HepG2 (cell line): ENCODE data around the gene EXOC7. TPM values are rescaled to one million over a fixed set of nuclear protein-coding genes. Genes with fewer than 3 reads are reported as not detected.

Experiments
- ATAC-seq: fragments of 200-7000 bp; cut with Tn5 transposase; 3 replicates; pipeline ENCODE4 v1.9.1; 2020; ENCODE audit warnings: mild to moderate bottlenecking, moderate library complexity
- BruUV-seq: library from RNA; stranded (reverse); fragments of 400-500 nt; replicated peaks from 2 replicates; lab custom pipeline; 2021; lab: Mats Ljungman, UMichigan
- CTCF ChIA-PET: fragments of 300-600 bp; formaldehyde crosslinking; extraction: SDS; loops from one replicate; lab custom pipeline; 2021; ENCODE audit warnings: low total read pairs, inconsistent platforms, low intra/inter-chr PET ratio; lab: Yijun Ruan, JAX
- POLR2A ChIA-PET: fragments of 350-600 bp; sonication (Branson Sonifier 250); formaldehyde crosslinking; loops from one replicate; lab custom pipeline; 2020; ENCODE audit warnings: antibody characterized with exemption, inconsistent platforms; lab: Yijun Ruan, JAX
- DNase-seq: peaks from one replicate; pipeline ENCODE4 v3.0.0-alpha.2; 2015; ENCODE audit warnings: low spot score
- FAIRE-seq: peaks from 3 replicates; lab custom pipeline; 2011; peaks lifted over from hg19 to GRCh38; lab: Jason Lieb, UNC
- H2AFZ ChIP-seq: one replicate; pipeline ENCODE4 v1.6.1; 2011; ENCODE audit warnings: low read length, inconsistent platforms
- H3K27ac ChIP-seq: fragments of 300-600 bp; 3 replicates; pipeline ENCODE4 v1.8.0; 2011; ENCODE audit warnings: mixed run types, mild to moderate bottlenecking, mixed read lengths, low read length, inconsistent platforms; ENCODE audit not compliant: insufficient read depth; ENCODE audit errors: extremely low read length
- H3K27me3 ChIP-seq, 2 experiments: fragments of 200-600 bp in 1 of 2; 2 replicates in 1 of 2; 3 replicates in 1 of 2; pipeline versions ENCODE4 v1.6.0 to v1.8.0; 2011; ENCODE audit warnings: low read length in 2 of 2, mild to moderate bottlenecking in 2 of 2, moderate library complexity in 2 of 2, inconsistent platforms in 1 of 2; ENCODE audit not compliant: insufficient read depth in 2 of 2, control insufficient read depth in 1 of 2
- H3K36me3 ChIP-seq, 2 experiments: fragments of 200-600 bp in 1 of 2; replicated peaks in 1 of 2; 2 replicates in 1 of 2; 3 replicates in 1 of 2; pipeline versions ENCODE4 v1.5.1 to v1.8.0; 2011; ENCODE audit warnings: low read length in 2 of 2, inconsistent platforms in 1 of 2; ENCODE audit not compliant: insufficient read depth in 2 of 2, control insufficient read depth in 1 of 2
- H3K4me1 ChIP-seq: 2 replicates; pipeline ENCODE4 v1.5.1; 2012; ENCODE audit warnings: low read length, inconsistent platforms; ENCODE audit not compliant: insufficient read depth
- H3K4me2 ChIP-seq: 2 replicates; pipeline ENCODE4 v1.6.0; 2011; ENCODE audit warnings: low read depth, low read length, inconsistent platforms
- H3K4me3 ChIP-seq, 3 experiments: fragments of 200-600 bp in 1 of 3; sonication (generic), shearing (Covaris generic) in 1 of 3; replicated peaks in 1 of 3; 2 replicates each; pipeline ENCODE4 v1.5.1; 2011 to 2016; ENCODE audit warnings: low read length in 3 of 3, inconsistent platforms in 2 of 3, low read depth in 2 of 3, mild to moderate bottlenecking in 2 of 3, control low read depth in 1 of 3, mixed read lengths in 1 of 3; ENCODE audit not compliant: insufficient read depth in 1 of 3
- H3K79me2 ChIP-seq: one replicate; pipeline ENCODE4 v1.6.1; 2011; ENCODE audit warnings: low read length, inconsistent platforms; ENCODE audit not compliant: insufficient read depth
- H3K9ac ChIP-seq: 2 replicates; pipeline ENCODE4 v1.6.0; 2011; ENCODE audit warnings: mild to moderate bottlenecking, low read depth, low read length, inconsistent platforms; ENCODE audit not compliant: insufficient read depth
- H3K9me3 ChIP-seq: 2 replicates; pipeline ENCODE4 v1.5.1; 2012; ENCODE audit warnings: mild to moderate bottlenecking, low read length
- H4K20me1 ChIP-seq: 2 replicates; pipeline ENCODE4 v1.6.0; 2011; ENCODE audit warnings: inconsistent platforms, mild to moderate bottlenecking, low read length, moderate library complexity; ENCODE audit not compliant: insufficient read depth
- AGO2 ChIP-seq: fragments of 200-400 bp; formaldehyde crosslinking; optimal IDR thresholded peaks from 2 replicates; pipeline ENCODE3; 2017; ENCODE audit warnings: mild to moderate bottlenecking, low read depth, low read length, moderate library complexity
- CBX1 ChIP-seq: IDR thresholded peaks from one replicate; pipeline ENCODE4 v1.6.1; 2016; ENCODE audit warnings: antibody characterized with exemption, low read depth
- ETS1 ChIP-seq: sonication (generic); formaldehyde crosslinking; IDR thresholded peaks from 2 replicates; pipeline ENCODE4 v1.4.0; 2020; ENCODE audit warnings: missing genetic modification reagents
- POLR2G ChIP-seq: fragments of 200-400 bp; formaldehyde crosslinking; IDR thresholded peaks from 2 replicates; pipeline ENCODE4 v1.6.1; 2018; ENCODE audit warnings: mild to moderate bottlenecking, low read depth, low read length, moderate library complexity
- SP1 ChIP-seq, 2 experiments: fragments of 450-650 bp in 1 of 2; sonication (generic) in 1 of 2; formaldehyde crosslinking in 1 of 2; IDR thresholded peaks; 2 replicates each; pipeline versions ENCODE4 v1.4.0 to v1.6.1; 2016 to 2020; ENCODE audit warnings: missing genetic modification reagents in 1 of 2
- ZNF850 ChIP-seq: sonication (generic); formaldehyde crosslinking; conservative IDR thresholded peaks from 2 replicates; pipeline ENCODE4 v1.9.0; 2021; ENCODE audit warnings: mild to moderate bottlenecking, missing genetic modification reagents
- WGBS: methylation state at CpG from one replicate; pipeline ENCODE4 v1.1.6; 2017; ENCODE audit warnings: low lambda C conversion rate; 5-methylcytosine and 5-hydroxymethylcytosine counted together
- in situ Hi-C: cut with HindIII; loops from 2 replicates; pipeline ENCODE4 v1.10.0; 2017; ENCODE audit warnings: low pct_unique_long_range_greater_than_20kb; ENCODE audit not compliant: extremely low pct_ligation_motif_present
- intact Hi-C: fragments of 100-400 bp; cut with micrococcal nuclease; formaldehyde crosslinking; loops from one replicate; pipeline ENCODE4 v1.10.0; 2022; ENCODE audit not compliant: unreplicated experiment
- polyA plus RNA-seq, 8 experiments: library from polyadenylated mRNA; depleted of rRNA in 3 of 8; stranded (reverse) in 7 of 8; unstranded in 1 of 8; fragments of >200 nt; fragmentation: Illumina TruSeq in 4 of 8; extraction: Trizol in 4 of 8; gene quantifications; 2 replicates each; pipeline versions ENCODE4 v1.2.1 to v1.2.3, GENCODE V29; 2011 to 2016; ENCODE audit warnings: low read depth in 4 of 8, missing spikeins in 1 of 8, mixed read lengths in 1 of 8; ENCODE audit not compliant: insufficient read depth in 1 of 8
- total RNA-seq, 5 experiments: library from RNA; depleted of rRNA; stranded (reverse); fragments of >200 nt; fragmentation: Illumina TruSeq; extraction: Trizol; gene quantifications; 2 replicates each; pipeline ENCODE4 v1.2.3, GENCODE V29; 2016; ENCODE audit warnings: low read depth in 1 of 5

Gene EXOC7
- total and polyA plus RNA-seq, 2 of the 13 experiments (the other 11 are each of a cell fraction or from before 2014, with no cell fraction given), result 86.9 to 116 TPM

- ChIA-PET CTCF (no interaction called here), POLR2A (interaction anchor here (1.4 kb wide), 2 partner anchors 10 to 20 kb away, joined by 4 to 5 read pairs; partner anchors contain the start of genes EXOC7 and SRP68)
- Histone ChIP-seq H3K27me3 (peaks cover 3 to 16% of the 10 kb centered on the region in 2 experiments; a peak in 4 of 5 replicates), H3K9ac (no peak overlapping the region), H3K27ac (no peak overlapping the region), H3K9me3 (no peaks in the 10 kb centered on the region), H3K4me3 (no peak overlapping the region), H3K79me2 (no peaks in the 10 kb centered on the region), H4K20me1 (0 out of 2 replicates have a peak, but pooled peaks cover 8% of the 10 kb centered on the region), H2AFZ (no peak overlapping the region), H3K4me2 (no peak overlapping the region), H3K36me3 (peaks cover 30 to 35% of the 10 kb centered on the region in 2 experiments; a peak in 4 of 5 replicates), H3K4me1 (peaks cover 20% of the 10 kb centered on the region)
- FAIRE-seq (no peak), DNase-seq (no peak), ATAC-seq (no peak)
- BruUV-seq, result TSS peak; percentile 23
- 93% methylated on average over 20 of the region's 20 CpGs for WGBS
- intact Hi-C loops, result no loop called here
- TF ChIP-seq POLR2G (0 out of 2 replicates have a peak, but pooled peaks have one; percentile 16), AGO2 (peak; percentile 12), ETS1 (CRISPR knock-in tag) (no peak), SP1 (IDR thresholded peaks at IDR 0.05) (no peak), SP1 (CRISPR knock-in tag; IDR thresholded peaks at IDR 0.05) (no peak), ZNF850 (CRISPR knock-in tag) (no peak), CBX1 (no peak)
- in situ Hi-C loops, result no loop called here
Measured at GRCh38 chr17:76082326-76083251, 21.0 kb downstream of the EXOC7 start.
